HG03432 (cell line): ENCODE results near the gene ZRANB2.

Experiments
- ATAC-seq: cut with Tn5 transposase; IDR thresholded peaks from one replicate; pipeline ENCODE4 v1.9.1; 2021; ENCODE audit warnings: mild to moderate bottlenecking, moderate library complexity; ENCODE audit not compliant: unreplicated experiment

The ZRANB2 gene

DNA sequence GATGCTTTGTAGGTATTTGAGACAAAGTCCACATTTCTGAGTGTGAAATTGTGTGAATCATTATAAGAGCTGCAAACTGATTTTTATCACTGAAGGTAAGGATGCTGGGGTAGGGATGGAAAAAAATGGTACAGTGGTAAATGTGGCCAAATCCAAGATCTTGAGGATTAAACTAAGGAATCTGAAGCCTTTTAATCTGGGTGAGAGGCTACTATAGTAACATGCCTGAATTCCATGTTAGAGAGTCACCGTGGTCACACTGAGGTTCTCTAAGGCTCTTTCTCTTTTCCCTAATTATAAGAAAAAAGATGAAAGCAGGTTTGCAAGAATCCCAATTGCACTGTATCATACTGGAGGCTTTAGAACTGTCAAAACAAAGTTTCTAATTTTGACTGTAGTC lies 50.8 kb downstream of the ZRANB2 start:
- no peak for ATAC-seq

DNA sequence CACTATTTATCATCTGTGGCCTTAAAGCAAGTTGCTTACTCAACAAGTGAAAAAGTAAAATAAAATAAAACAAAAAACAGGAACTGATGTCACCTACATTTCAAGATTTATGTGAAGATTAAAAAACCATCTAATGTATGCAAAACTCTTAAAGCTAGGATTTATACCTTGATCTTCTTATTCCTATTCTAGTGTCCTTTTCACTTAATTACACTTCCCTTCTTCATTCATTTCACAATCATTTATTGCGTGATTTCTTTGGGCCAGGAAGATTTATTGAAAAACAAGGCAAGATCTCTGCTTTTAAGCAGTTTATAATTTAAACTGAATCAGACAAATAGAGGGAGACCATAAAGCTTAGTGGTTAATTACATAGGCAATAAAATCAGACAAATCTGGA lies 51.9 kb downstream of the ZRANB2 start:
- no peak for ATAC-seq

DNA sequence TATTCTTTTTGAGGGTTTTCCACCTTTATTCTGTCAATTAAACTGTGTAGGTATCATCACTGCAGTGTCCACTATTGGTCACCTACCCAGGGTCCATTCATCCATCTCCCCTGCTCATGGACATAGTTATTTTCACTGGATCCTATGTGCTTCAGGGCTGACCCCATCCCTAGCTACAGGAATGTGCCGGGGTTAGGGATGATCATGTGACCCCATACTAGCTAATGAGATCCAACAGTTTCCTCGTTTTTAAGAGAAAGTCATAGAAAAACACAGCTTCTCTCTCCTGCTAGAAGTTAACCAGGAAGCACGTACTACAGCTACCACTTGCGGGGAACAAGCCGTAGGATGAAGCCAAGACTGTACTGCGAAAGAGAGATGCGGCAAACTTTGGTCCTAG lies 52.8 kb downstream of the ZRANB2 start:
- no peak for ATAC-seq

DNA sequence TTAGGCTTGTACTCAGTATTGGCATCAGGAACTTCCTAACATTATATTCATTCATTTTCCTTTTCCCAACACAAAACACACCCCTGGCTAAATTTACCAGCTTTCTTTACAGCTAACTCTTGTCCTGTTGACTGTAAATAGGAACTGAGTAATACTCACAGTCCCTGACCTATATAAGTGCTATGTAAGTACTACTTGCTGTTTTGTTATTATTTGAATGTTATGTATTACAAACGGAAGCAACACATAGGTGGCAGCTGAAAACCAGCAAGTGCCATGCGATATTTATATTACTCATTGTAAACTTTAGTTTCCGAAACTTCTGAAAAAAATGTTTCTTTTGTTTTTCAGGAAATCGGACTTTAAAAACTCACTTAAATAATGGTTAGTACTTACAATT lies 54.7 kb downstream of the ZRANB2 start:
- ATAC-seq = no peak

DNA sequence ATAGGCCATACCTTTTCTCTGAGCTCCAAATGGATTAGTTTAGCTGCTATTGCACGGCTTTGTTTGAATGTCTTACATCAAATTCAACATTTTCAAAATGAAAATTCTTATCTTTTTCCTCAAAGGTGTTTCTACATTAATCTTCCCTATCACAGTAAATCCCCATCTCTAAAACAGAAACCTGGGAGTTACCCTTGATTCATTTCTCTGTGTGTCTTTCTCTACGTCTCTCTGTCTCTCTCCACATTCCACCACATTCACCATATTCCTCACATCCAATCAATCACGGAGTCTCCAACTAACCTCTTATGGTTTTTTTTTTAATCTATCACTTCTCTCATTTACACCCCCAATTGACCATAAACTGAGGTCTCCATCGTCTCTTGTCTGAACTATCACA lies 57.3 kb downstream of the ZRANB2 start:
- ATAC-seq = no peak

DNA sequence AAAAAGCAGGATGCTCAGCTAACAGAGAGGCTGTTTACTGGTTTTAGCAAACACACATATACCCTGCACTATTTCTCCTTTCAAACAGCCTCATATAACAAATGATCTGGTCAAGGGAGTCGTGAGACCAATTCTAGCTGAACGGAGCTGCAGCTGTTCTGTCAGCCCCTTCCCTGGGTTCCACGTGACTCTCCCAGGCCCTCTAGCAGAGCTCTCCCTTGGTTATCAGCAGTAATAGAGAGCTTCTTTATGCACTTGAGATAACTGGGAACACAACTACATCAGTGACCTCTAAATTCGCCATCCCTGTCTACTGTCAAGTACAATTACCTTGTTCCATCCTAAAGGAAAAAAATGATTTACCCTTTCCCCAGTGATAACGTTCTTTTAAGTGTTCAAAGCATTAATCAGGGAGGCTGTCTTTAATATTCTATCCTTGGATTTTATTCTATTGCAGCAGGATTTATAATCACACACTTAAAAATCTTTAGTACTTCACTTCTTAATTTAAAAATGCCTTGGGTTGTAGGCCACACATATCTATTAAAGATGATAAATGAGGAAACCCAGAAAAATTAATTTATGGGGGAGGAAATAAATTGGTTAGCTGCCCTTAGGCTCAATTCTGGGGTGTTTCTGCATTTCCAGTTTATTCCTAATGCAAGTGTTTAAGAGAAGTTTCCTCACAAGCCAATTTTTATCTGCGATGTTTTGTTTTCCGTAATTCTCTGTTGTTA lies 61.4 kb downstream of the ZRANB2 start:
- ATAC-seq = no peak

DNA sequence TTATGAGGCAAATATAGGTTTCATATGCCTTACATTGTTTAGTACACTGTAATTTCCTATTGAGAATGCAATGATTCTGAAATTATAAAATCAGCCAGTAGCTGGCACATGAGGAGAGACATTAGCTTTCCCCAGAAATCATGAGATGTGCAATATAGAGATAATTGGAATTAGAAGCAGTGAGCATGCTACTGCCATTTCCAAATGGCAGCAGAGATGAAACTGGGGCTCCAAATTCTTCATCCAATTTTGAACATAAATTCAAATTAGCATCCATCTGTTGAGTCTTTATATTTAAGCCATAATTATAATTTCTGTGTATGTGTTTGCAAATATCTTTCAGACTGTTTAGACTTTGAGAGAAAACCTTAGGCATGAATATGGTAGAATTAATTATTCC lies 62.0 kb downstream of the ZRANB2 start:
- no peak for ATAC-seq

DNA sequence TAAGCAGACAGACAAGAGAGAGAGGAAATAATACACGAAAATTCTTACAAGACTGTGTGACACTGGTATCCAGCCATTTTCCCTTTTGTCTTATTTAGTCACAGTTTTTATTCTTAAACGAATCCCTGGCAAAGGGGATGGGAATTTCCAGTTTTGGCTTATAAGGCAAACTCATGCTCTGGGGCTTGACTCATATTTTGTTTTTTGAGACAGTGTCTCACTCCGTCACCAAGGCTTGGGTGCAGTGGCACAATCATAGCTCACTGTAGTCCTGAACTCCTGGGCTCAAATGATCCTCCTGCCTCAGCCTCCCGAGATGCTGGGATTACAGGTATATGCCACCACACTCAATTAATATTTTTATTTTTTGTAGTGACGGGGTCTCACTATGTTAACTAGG lies 65.1 kb downstream of the ZRANB2 start:
- no peak for ATAC-seq

DNA sequence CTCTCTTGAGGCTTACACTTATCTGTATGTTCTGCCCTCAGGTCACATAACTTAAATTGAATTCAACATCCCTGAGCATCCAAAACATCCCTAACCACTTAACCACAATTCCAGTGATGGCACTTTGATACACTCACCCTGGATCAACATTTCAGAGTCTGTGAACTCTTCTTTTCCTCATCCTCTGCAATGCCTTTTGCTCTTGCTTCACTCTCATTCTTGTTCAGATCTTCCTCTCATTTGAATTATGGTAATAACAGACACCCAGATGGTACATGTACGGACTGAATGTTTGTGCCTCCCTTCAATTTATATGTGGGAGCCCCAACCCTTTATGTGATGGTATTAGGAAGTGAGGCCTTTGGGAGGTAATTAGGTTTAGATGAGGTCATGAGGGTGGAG lies 66.7 kb downstream of the ZRANB2 start:
- no peak for ATAC-seq
